Activated naive CD4-positive, alpha-beta T cell treated with Interleukin-2 at 50 U/mL for 16 hours (primary cell): ENCODE results near the gene SCN3A.

ENCODE experiments used
- DNase-seq: peaks from one replicate; pipeline ENCODE4 v3.0.0-alpha.2; 2020

SCN3A gene

DNA sequence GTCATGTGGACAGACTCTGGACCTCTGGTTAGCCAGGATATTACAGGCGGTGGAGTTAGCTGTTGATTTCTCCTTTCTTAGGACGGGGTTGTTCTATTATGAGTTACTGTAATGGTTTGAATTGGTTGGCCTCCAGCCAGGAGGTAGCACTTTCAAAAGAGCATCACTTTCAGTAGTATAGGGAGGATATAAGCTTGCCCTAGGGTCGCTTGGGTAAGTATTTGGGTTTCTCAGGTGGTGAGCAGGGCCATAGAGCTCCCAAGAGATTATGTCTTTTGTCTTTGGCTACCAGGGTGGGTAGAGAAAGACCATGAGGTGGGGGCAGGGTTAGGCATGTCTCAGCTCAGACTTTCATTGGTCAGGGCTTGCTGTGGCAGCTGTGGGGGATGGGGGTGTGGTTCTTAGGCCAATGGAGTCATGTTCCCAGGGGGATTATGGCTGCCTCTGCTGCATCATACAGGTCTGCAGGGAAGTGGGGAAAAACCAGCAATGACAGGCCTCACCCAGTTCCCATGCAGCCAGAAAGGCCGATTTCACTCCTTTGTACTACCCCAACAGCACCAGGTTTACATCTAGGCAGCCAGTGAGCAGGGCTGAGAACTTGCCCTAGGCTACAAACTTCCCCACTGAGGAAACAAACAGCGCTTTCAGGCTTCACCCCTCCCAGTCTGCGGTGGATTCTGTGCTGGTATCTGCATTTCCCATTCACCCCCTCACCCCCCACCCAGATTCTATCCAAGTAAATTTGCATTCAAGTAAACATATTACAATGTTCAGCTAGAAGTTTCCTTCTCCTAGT is 159.1 kb downstream of the SCN3A start:
- no peak for DNase-seq
